ENCODE measurements around the gene KLHL2. TPM values are rescaled to one million over a fixed set of nuclear protein-coding genes. Genes with fewer than 3 reads are reported as not detected.

Gene KLHL2
- total RNA-seq, 4 donors from 2014 or later, result 9.2 to 19.8 (median 12.0) TPM

DNA sequence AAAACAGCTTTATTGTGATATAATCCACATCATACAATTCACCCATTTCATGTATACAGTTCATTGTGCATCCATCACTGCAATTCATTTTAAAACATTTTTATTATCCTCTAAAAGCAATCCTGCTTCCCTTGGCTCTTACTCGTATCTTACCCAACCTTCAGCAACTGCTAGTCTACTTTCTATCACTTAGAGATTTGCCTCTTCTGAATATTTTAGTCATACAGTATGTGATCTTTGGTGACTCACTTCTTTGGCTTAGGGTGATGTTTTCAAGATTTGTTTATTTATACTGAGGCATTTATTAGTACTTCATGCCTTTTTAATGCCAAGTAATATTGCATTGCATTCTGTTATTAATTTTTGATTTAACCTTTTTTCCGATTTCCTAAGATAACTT, 105.1 kb downstream of the KLHL2 start:
- no peaks in the 10 kb centered on the region for H3K9me3 ChIP-seq
- no peak overlapping the region for H3K27ac ChIP-seq
- no peak for DNase-seq
- TF ChIP-seq EP300 (IDR thresholded peaks at IDR 0.05; ENCODE audit: low read depth), result no peak
- no peak for TF ChIP-seq POLR2A (IDR thresholded peaks at IDR 0.05)
- TF ChIP-seq POLR2AphosphoS5 (IDR thresholded peaks at IDR 0.05), result no peak
- TF ChIP-seq CTCF (IDR thresholded peaks at IDR 0.05), result no peak
- no peaks in the 10 kb centered on the region for H3K36me3 ChIP-seq
- 74 to 89% methylated on average over 2 of the region's 2 CpGs for WGBS, 2 donors (ENCODE audit: low coverage in 1 of 2)
- H3K4me1 ChIP-seq, result no peaks in the 10 kb centered on the region
- intact Hi-C loops (cut with DNase I; ENCODE audit: low total_unique reads) (no loop called here), in situ Hi-C loops (cut with MboI; ENCODE audit: low pct_ligation_motif_present in 1 of 4, low pct_unique_long_range_greater_than_20kb in 1 of 4, low sequenced_read_pairs in 3 of 4) (no loop called here)
- H3K27me3 ChIP-seq, result no peaks in the 10 kb centered on the region
- no peak overlapping the region for H3K4me3 ChIP-seq

- no peaks in the 10 kb centered on the region for H3K4me1 ChIP-seq
- DNase-seq, result no peak
- intact Hi-C loops (cut with DNase I; ENCODE audit: low total_unique reads) (no loop called here), in situ Hi-C loops (cut with MboI; ENCODE audit: low pct_ligation_motif_present in 1 of 4, low pct_unique_long_range_greater_than_20kb in 1 of 4, low sequenced_read_pairs in 3 of 4) (no loop called here)
- no peak overlapping the region for H3K4me3 ChIP-seq
- H3K27ac ChIP-seq, result no peak overlapping the region
- 96% methylated on average over 5 of the region's 5 CpGs for WGBS, 2 donors (ENCODE audit: low coverage in 1 of 2)
- no peaks in the 10 kb centered on the region for H3K9me3 ChIP-seq
- no peaks in the 10 kb centered on the region for H3K27me3 ChIP-seq
- TF ChIP-seq POLR2AphosphoS5 (IDR thresholded peaks at IDR 0.05) (no peak), CTCF (IDR thresholded peaks at IDR 0.05) (no peak)
- no peaks in the 10 kb centered on the region for H3K36me3 ChIP-seq
Measured at GRCh38 chr4:165319030-165319429, 111.7 kb downstream of the KLHL2 start.

GRCh38 chr4:165319509-165319908, 112.1 kb downstream of the KLHL2 start:
- Histone ChIP-seq H3K36me3 (no peaks in the 10 kb centered on the region), H3K27me3 (no peaks in the 10 kb centered on the region), H3K4me1 (no peaks in the 10 kb centered on the region), H3K4me3 (no peak overlapping the region), H3K9me3 (no peaks in the 10 kb centered on the region), H3K27ac (no peak overlapping the region)
- TF ChIP-seq POLR2AphosphoS5 (IDR thresholded peaks at IDR 0.05), result no peak
- in situ Hi-C loops (cut with MboI; ENCODE audit: low pct_ligation_motif_present in 1 of 4, low pct_unique_long_range_greater_than_20kb in 1 of 4, low sequenced_read_pairs in 3 of 4), result no loop called here
- intact Hi-C loops (cut with DNase I; ENCODE audit: low total_unique reads), result no loop called here
- 95 to 96% methylated on average over 5 of the region's 5 CpGs for WGBS, 2 donors (ENCODE audit: low coverage in 1 of 2)
- DNase-seq, result no peak

GRCh38 chr4:165324236-165324917, 117.0 kb downstream of the KLHL2 start:
- DNase-seq, result no peak
- Histone ChIP-seq H3K4me3 (no peak overlapping the region), H3K36me3 (no peaks in the 10 kb centered on the region), H3K4me1 (peaks cover 10 to 23% (median 16%) of the 10 kb centered on the region in 4 donors), H3K27ac (no peak overlapping the region), H3K27me3 (no peaks in the 10 kb centered on the region), H3K9me3 (no peaks in the 10 kb centered on the region)
- WGBS, 2 donors (ENCODE audit: low coverage in 1 of 2), result 86 to 92% methylated on average over 7 of the region's 7 CpGs
- in situ Hi-C loops (cut with MboI; ENCODE audit: low pct_ligation_motif_present in 1 of 4, low pct_unique_long_range_greater_than_20kb in 1 of 4, low sequenced_read_pairs in 3 of 4), result loop anchor here in 1 of 4 donors (10.0 kb wide), 1 partner anchor 120 kb away; the partner anchor contains the start of gene KLHL2
- no peak for TF ChIP-seq POLR2AphosphoS5 (IDR thresholded peaks at IDR 0.05)
- intact Hi-C loops (cut with DNase I; ENCODE audit: low total_unique reads), result no loop called here

DNA sequence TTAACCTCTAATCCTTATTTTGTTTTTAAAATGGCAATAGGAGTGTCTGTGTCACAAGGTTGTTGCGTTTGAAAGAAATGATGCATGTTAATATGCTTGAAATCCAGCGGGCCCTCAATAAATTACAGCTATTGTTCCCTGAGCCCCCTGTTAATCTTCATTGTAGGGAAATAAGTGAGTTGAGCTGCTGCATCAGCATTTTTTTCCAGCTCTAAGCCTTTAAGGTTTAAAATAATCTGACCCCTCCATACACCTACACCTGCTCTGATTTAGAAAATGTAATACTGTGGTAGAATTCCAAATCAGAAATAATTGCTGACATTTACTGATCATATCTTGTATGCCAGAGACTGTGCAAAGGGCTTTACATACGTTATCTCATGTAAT, 117.5 kb downstream of the KLHL2 start:
- peaks cover 10 to 27% (median 17%) of the 10 kb centered on the region in 4 donors for H3K4me1 ChIP-seq
- H3K36me3 ChIP-seq, result no peaks in the 10 kb centered on the region
- no peaks in the 10 kb centered on the region for H3K27me3 ChIP-seq
- H3K27ac ChIP-seq, result no peak overlapping the region
- TF ChIP-seq POLR2A (IDR thresholded peaks at IDR 0.05) (no peak), POLR2AphosphoS5 (IDR thresholded peaks at IDR 0.05) (no peak), EP300 (IDR thresholded peaks at IDR 0.05; ENCODE audit: low read depth) (no peak), CTCF (IDR thresholded peaks at IDR 0.05) (no peak)
- WGBS, 2 donors (ENCODE audit: low coverage in 1 of 2), result 94 to 95% methylated on average over 3 of the region's 3 CpGs
- in situ Hi-C loops (cut with MboI; ENCODE audit: low pct_ligation_motif_present in 1 of 4, low pct_unique_long_range_greater_than_20kb in 1 of 4, low sequenced_read_pairs in 3 of 4) (loop anchor here in 2 of 4 donors (10.0 to 25.0 kb wide), 3 partner anchors 113 to 188 kb away; partner anchors contain the start of gene KLHL2 (in 2 of the 2)), intact Hi-C loops (cut with DNase I; ENCODE audit: low total_unique reads) (no loop called here)
- DNase-seq, result no peak
- no peak overlapping the region for H3K4me3 ChIP-seq
- no peaks in the 10 kb centered on the region for H3K9me3 ChIP-seq
